DND-41 (cell line): ENCODE measurements around the gene NXF1.

Experiments used
- ATAC-seq: fragments of 200-7000 bp; cut with Tn5 transposase; 3 replicates; pipeline ENCODE4 v1.9.1; 2021; ENCODE audit warnings: low read depth; ENCODE audit not compliant: insufficient read depth
- DNase-seq: peaks from one replicate; pipeline ENCODE4 v3.0.0-alpha.2; 2020
- H2AFZ ChIP-seq: 2 replicates; pipeline ENCODE4 v1.6.0; 2012; ENCODE audit warnings: low read depth, low read length
- H3K27ac ChIP-seq: 2 replicates; pipeline ENCODE4 v1.5.1; 2012; ENCODE audit warnings: low read length, inconsistent platforms
- H3K27me3 ChIP-seq: fragments of 200-600 bp; sonication (generic); 2 replicates; pipeline ENCODE4 v1.6.0; 2012; ENCODE audit warnings: low read length, mild to moderate bottlenecking, inconsistent platforms; ENCODE audit not compliant: insufficient read depth, poor library complexity
- H3K36me3 ChIP-seq: 2 replicates; pipeline ENCODE4 v1.5.1; 2012; ENCODE audit warnings: low read length, inconsistent platforms; ENCODE audit not compliant: insufficient read depth
- H3K4me1 ChIP-seq: 2 replicates; pipeline ENCODE4 v1.5.1; 2012; ENCODE audit warnings: mild to moderate bottlenecking, low read length; ENCODE audit not compliant: insufficient read depth
- H3K4me2 ChIP-seq: 2 replicates; pipeline ENCODE4 v1.6.0; 2012; ENCODE audit warnings: mild to moderate bottlenecking, moderate library complexity, low read length, inconsistent platforms; ENCODE audit not compliant: insufficient read depth
- H3K4me3 ChIP-seq, 2 experiments: fragments of 200-600 bp in 1 of 2; shearing (Covaris generic) in 1 of 2; 2 replicates each; pipeline ENCODE4 v1.5.1; 2012 to 2016; ENCODE audit warnings: inconsistent platforms in 2 of 2, low read length in 2 of 2, mild to moderate bottlenecking in 2 of 2, low read depth in 1 of 2, moderate library complexity in 1 of 2
- H3K79me2 ChIP-seq: 2 replicates; pipeline ENCODE4 v1.6.0; 2012; ENCODE audit warnings: low read length, inconsistent platforms; ENCODE audit not compliant: insufficient read depth
- H3K9ac ChIP-seq: 2 replicates; pipeline ENCODE4 v1.6.0; 2012; ENCODE audit warnings: low read depth, mild to moderate bottlenecking, inconsistent platforms, low read length, moderate library complexity
- H3K9me3 ChIP-seq: 2 replicates; pipeline ENCODE4 v1.5.1; 2012; ENCODE audit warnings: low read length, moderate library complexity, mild to moderate bottlenecking, inconsistent platforms; ENCODE audit not compliant: insufficient read depth, severe bottlenecking
- H4K20me1 ChIP-seq: 2 replicates; pipeline ENCODE4 v1.6.0; 2012; ENCODE audit warnings: low read length; ENCODE audit not compliant: insufficient read depth
- EZH2 ChIP-seq: IDR thresholded peaks from 3 replicates; pipeline ENCODE4 v1.6.1; 2012; ENCODE audit warnings: borderline replicate concordance, low read depth, mild to moderate bottlenecking, moderate library complexity, low read length, inconsistent platforms; ENCODE audit not compliant: severe bottlenecking
- TF ChIP-seq, protein P1 (sequence below): IDR thresholded peaks from 2 replicates; pipeline ENCODE4 v1.5.1; 2012; ENCODE audit warnings: borderline replicate concordance, low read length, moderate library complexity, mild to moderate bottlenecking; ENCODE audit not compliant: poor library complexity, severe bottlenecking; ENCODE audit errors: extremely low read depth

Gene NXF1

DNA sequence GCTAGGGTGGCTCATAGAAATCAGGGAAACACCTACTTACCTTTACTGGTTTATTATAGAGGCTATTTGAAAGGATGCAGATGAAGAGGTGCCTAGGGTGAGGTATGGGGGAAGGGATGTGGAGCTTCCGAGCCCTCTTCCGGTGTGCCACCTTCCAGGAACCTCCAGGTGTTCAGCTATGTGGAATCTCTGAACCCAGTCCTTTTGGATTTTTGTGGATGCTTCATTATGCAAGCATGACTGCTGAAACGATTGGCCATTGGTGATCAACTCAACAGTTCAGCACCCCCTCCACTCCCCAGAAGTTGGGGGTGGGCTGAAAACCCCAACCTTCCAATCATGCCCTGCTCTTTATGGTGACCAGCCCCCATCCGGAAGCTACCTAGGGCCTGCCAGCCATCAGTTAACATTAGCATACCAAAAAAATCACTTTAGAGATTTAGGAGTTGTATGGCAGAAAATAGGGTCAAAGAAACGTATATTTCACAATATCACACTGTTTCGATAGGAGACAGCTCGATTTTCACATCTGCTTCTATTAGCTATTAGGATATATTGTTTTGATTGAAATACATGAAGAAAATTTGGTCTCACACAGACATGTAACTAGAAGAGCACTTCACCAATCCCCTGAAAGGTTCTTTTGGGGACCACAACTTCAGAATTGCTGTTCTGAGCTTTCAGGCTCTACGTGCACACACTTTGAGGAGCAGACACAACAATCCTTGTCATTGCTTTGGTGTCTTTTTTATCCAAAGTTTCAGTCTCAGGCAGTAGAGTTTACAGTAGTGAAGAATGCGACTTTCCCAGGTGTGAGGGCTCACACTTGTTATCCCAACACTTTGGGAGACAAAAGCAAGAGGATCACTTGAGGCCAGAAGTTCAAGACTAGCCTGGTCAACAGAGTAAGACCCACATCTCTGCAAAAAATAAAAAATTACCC lies 47.1 kb downstream of the NXF1 start:
- no peaks in the 10 kb centered on the region for H3K27me3 ChIP-seq
- no peak overlapping the region for H3K4me3 ChIP-seq
- no peak for TF ChIP-seq EZH2
- TF ChIP-seq, protein P1, sequence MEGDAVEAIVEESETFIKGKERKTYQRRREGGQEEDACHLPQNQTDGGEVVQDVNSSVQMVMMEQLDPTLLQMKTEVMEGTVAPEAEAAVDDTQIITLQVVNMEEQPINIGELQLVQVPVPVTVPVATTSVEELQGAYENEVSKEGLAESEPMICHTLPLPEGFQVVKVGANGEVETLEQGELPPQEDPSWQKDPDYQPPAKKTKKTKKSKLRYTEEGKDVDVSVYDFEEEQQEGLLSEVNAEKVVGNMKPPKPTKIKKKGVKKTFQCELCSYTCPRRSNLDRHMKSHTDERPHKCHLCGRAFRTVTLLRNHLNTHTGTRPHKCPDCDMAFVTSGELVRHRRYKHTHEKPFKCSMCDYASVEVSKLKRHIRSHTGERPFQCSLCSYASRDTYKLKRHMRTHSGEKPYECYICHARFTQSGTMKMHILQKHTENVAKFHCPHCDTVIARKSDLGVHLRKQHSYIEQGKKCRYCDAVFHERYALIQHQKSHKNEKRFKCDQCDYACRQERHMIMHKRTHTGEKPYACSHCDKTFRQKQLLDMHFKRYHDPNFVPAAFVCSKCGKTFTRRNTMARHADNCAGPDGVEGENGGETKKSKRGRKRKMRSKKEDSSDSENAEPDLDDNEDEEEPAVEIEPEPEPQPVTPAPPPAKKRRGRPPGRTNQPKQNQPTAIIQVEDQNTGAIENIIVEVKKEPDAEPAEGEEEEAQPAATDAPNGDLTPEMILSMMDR = no peak
- peaks cover 7% of the 10 kb centered on the region for H3K36me3 ChIP-seq
- H3K4me1 ChIP-seq = peaks cover 33% of the 10 kb centered on the region
- no peak overlapping the region for H3K9ac ChIP-seq
- ATAC-seq = no peak
- no peak overlapping the region for H3K27ac ChIP-seq
- no peaks in the 10 kb centered on the region for H3K9me3 ChIP-seq
- H4K20me1 ChIP-seq = 0 out of 2 replicates have a peak, but pooled peaks cover 2% of the 10 kb centered on the region
- H3K79me2 ChIP-seq = peaks cover 21% of the 10 kb centered on the region
- no peak overlapping the region for H3K4me2 ChIP-seq
- no peak for DNase-seq
- peak overlapping the region; percentile 57; the same call in 1 of the 2 replicates for H2AFZ ChIP-seq

DNA sequence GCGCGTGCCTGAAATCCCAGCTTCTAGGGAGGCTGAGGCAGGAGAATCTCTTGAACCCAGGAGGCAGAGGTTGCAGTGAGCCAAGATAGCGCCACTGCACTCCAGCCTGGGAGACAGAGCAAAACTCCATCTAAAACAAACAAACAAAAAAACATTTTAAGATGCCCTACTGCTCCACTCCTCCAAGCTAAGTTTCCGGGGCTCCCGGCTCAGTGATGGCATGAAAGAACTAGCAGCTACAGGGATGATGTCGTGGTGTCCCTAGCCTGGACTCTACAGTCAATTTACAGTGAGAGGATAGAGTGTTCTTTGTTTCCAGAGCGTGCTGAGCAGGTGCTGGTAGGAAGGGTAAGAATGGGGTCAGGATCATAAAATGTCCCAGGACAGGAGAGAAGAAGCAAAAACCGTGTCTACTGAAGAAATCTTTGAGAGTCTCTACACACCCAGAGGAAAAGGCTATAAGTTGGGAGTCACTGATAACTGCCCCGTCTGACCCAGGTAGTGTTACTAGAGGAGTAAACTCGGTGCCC lies 50.1 kb downstream of the NXF1 start:
- no peaks in the 10 kb centered on the region for H3K27me3 ChIP-seq
- H3K4me3 ChIP-seq = no peak overlapping the region
- H4K20me1 ChIP-seq = peaks cover 7% of the 10 kb centered on the region; the same call in 1 of the 2 replicates
- H3K4me1 ChIP-seq = peaks cover 28% of the 10 kb centered on the region
- peaks cover 23% of the 10 kb centered on the region for H3K79me2 ChIP-seq
- DNase-seq = no peak
- peak overlapping the region; percentile 66 for H3K4me2 ChIP-seq
- peaks cover 16% of the 10 kb centered on the region for H3K36me3 ChIP-seq
- peak overlapping the region; percentile 60; the same call in 1 of the 2 replicates for H3K9ac ChIP-seq
- no peaks in the 10 kb centered on the region for H3K9me3 ChIP-seq
- TF ChIP-seq EZH2 = no peak
- TF ChIP-seq, protein P1 = no peak
- ATAC-seq = no peak
- H3K27ac ChIP-seq = no peak overlapping the region
- H2AFZ ChIP-seq = no peak overlapping the region

DNA sequence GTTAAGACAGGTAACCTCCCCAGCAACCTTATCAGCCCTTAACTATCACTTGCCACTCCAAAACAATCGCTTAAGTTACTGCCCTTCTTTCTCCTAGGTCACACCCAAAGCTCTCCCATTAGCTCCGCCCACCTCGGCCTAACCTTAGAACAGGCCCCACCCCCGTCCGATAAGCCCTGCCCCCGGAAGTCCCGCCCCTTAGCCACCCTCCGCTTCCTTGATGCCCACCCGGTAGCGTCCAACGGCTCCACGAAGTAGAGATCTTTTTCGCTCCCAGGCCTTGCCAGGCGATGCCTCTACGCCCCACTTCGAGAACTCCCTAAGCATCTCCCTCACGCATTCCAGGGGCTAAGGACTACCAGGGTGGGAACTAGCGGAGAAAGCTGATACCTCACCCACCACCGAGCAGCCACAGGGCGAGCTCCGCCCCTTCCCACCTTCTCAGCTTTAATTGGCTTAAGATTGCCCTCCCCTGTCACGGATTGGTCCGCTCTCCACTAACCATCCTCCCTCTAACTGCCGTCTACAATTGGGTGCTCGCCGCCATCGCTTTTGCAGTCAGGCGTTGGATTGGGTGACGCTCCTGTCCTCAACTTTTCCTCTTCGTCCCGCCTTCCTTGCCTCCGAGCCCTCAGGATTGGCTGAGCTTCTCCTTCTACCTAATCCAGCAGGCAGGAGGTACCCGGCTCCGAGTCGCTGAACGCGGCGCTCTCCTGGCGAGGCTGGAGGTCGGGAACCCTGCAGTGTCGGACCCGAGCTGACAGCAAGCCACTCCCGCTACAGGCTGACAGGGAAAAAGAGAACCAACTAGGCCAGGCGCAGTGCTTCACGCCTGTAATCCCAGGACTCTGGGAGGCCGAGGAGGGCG lies 51.3 kb downstream of the NXF1 start, which contains the start of gene ZBTB3:
Gene ZBTB3, minus strand, starts transcription at position 425 of the 868 bp plus-strand sequence. CDS start 496 bp downstream, outside the sequence.
- H3K9me3 ChIP-seq = no peaks in the 10 kb centered on the region
- peak within 1 kb of the TSS; percentile 89 for H2AFZ ChIP-seq
- H3K4me3 ChIP-seq = peak within 1 kb of the TSS; percentile 33 to 65; a peak in 3 of 4 replicates
- H3K4me1 ChIP-seq = peaks cover 28% of the 10 kb centered on the region
- H3K4me2 ChIP-seq = peak within 1 kb of the TSS; percentile 66
- H3K9ac ChIP-seq = peak within 1 kb of the TSS; percentile 60
- H3K79me2 ChIP-seq = peaks cover 23% of the 10 kb centered on the region
- H3K27ac ChIP-seq = peak within 1 kb of the TSS; percentile 92
- no peak for TF ChIP-seq EZH2
- TF ChIP-seq, protein P1 = no peak
- H3K27me3 ChIP-seq = no peaks in the 10 kb centered on the region
- peaks cover 7% of the 10 kb centered on the region; the same call in 1 of the 2 replicates for H4K20me1 ChIP-seq
- H3K36me3 ChIP-seq = peaks cover 21% of the 10 kb centered on the region
- ATAC-seq (peak; percentile 98), DNase-seq (peak; percentile 99)
